Stimulated activated naive CD8-positive, alpha-beta T cell treated with anti-CD3 and anti-CD28 coated beads, Interleukin-15, Interleukin-2, amounts not matched to agents 100 U/mL and 50 U/mL, for 24 hours (primary cell): Measurements from ENCODE around the gene RPRD1A.
"Not testable (repeated sequence)": the region's sequence is repeated elsewhere in the genome, so short reads cannot be mapped to it uniquely, and the experiment has no call there.

ENCODE experiments used
- ATAC-seq: fragments of 150-1000 bp; cut with Tn5 transposase; one replicate; pipeline ENCODE4 v1.10.0; 2021
- DNase-seq: peaks from one replicate; pipeline ENCODE4 v3.0.0; 2021

Gene RPRD1A

GRCh38 chr18:35969676-35970075, 97.7 kb downstream of the RPRD1A start:
- no peak for ATAC-seq
- no peak for DNase-seq

DNA sequence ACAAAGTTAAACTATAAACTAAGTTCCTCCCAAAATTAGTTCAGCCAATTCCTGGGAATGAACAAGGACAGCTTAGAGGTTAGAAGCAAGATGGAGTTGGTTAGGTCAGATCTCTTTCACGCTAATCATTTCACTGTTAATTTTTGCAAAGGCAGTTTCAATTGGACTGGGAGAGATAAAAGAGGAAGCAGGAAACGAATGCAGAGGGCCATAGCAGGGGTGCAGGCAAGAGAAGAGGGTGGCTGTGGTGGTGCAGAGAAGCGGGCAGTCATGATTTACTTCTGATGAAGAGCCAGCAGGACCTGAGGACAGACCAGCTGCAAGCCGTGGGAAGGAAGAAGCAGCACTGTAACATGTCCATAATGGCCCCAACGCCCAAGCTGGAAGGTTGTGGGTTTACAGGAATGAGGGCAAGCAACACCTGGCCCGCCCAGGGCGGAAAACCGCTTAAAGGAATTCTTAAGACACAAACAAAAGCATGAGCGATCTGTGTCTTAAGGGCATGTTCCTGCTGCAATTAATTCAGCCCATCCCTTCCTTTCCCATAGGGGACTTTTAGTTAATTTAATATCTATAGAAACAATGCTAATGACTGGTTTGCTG, 99.0 kb downstream of the RPRD1A start:
- DNase-seq: no peak
- no peak for ATAC-seq

DNA sequence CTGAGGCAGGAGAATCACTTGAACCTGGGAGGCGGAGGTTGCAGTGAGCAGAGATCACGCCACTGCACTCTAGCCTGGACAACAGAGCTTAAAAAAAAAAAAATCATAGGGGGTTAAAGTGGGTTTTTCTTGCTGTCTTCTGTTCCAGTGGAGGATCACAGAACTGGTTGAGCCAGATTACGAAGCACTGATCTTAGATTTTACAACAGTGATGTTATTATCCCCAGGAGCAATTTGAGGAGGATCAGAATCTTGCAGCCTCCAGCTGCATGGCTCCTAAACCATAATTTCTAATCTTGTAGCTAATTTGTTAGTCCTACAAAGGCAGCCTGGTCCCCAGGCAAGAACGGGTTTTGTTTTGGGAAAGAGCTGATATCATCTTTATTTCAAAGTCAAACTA, 99.5 kb downstream of the RPRD1A start:
- DNase-seq, ATAC-seq: not testable (repeated sequence)

DNA sequence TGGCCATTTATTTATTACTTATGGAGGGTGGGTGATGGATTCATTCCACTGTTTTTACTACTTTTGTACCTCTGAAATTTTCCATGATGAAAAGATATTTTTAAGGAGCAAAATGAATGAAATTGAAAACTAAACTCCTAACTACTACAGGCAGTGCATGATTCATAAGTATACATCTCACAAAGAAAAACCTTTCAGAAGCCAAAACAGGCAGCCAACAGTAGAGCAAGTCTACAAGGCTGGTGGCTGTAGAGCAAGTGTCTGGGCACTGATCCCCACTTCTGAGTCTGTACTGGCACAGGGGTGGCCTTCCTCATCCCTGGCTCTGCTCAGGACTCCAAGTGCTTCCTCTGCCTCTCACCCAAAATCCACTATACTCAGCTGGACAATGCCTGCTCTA, 103.0 kb downstream of the RPRD1A start:
- DNase-seq (no peak), ATAC-seq (no peak)

DNA sequence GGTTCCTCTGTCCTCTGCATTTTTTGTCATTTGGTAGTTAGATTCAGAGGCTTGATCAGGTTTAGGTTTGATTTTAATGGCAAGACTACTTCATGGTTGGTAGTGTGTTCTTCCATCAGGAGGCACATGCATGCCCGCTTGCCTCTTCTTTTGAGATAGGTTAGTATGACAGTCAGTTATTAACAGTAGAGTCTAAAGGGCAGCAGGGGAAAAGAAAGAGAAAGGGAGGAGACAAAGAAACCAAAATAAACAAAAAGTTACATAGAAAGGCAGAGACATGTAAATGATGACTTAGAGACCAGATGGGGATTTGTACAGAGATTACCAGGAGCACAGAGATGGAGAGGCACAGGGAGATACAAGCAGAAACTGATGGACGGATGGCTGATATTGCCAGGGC, 105.0 kb downstream of the RPRD1A start:
- ATAC-seq: no peak
- no peak for DNase-seq

- DNase-seq: no peak
- ATAC-seq: no peak
These were observed 111.1 kb downstream of the RPRD1A start for GRCh38 chr18:35956226-35956625.

DNA sequence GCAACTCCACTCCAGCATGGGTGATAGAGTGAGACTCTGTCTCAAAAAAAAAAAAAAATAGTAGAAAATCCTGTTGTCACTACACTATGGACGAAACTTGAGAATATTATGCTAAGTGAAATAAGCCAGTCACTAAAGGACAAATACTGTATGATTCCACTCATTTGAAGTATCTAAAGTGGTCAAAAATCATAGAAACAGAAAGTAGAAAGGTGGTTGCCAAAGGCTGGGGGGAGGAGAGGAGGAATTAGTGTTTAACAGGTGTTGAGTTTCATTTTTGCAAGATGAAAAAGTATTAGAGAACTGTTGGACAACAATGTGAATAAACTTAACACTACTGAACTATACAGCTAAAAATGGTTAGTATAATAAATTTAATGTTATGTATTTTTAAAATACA, 113.7 kb downstream of the RPRD1A start:
- ATAC-seq (no peak), DNase-seq (no peak)

GRCh38 chr18:35950628-35950982, 116.8 kb downstream of the RPRD1A start:
- ATAC-seq: no peak
- DNase-seq: no peak

DNA sequence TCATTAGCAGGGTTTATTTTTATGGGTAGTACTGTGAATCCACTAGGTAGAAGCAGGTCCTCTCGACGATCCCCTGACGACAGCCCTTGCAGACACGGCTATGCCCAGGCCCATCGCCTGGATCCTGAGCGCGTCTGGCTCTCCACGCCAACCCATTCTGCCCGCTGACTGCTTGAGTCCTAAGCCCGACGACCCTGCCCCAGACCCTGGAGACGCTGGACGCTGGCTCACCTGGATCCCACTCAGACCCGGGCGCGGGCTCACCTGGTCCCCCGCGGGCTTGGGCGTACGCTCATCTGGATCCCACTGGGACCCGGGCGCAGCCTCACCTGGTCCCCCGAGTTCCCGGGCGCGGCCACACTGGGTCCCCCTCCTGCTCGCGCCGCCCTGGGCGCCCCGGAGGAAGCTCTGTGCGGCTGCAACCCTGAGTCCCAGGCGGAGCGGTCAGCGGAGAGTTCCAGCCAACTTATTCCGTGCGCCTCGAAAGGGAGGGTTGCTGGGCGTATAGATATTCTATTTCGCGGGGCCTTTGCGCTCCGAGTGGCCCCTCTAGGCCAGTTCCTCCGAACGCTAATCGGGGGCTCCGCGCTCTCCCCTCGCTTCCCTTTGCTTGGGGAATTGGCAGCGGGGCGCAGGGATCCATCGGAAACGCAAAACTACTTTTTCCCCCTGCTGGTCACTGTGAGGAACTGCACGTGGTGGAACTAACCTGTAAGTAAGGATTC, 117.3 kb downstream of the RPRD1A start:
- ATAC-seq (peak; percentile 66), DNase-seq (peak; percentile 53)

DNA sequence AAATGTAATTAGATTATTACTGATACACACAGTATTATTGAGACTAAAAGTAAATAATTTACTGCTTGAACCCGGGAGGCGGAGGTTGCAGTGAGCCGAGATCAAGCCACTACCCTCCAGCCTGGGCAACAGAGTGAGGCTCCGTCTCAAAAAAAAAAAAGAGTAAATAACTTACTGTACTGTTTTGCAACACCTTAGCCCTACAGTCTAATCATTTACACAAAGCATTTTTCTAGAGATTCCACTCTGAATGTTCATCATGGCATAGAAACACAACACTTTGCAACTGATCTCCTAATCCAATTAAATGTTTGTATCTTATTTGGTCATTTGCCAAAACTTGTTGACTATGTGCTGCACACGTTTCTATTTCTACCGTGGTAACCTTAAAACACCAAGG, 118.3 kb downstream of the RPRD1A start:
- no peak for ATAC-seq

GRCh38 chr18:35948080-35948479, 119.3 kb downstream of the RPRD1A start:
- ATAC-seq (no peak), DNase-seq (no peak)

More for the DNA sequence above, 118.3 kb downstream of the RPRD1A start:
- DNase-seq: no peak

DNA sequence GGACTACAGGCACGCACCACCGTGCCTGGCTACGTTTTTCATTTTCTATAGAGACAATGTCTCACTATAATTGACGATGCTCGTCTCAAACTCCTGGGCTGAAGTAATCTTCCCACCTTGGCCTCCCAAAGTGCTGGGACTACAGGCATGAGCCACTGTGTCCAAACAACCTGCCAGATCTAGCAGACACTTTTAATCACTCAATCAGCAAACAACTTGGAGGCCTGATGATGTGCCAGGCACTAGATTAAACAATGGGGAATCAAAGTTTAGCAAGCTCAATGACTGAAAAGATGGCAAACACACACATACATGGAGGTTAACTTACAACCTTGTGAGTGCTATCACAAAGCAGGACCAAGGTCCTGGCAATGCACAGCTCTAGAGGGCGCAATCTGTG, 124.7 kb downstream of the RPRD1A start:
- ATAC-seq (no peak), DNase-seq (no peak)

DNA sequence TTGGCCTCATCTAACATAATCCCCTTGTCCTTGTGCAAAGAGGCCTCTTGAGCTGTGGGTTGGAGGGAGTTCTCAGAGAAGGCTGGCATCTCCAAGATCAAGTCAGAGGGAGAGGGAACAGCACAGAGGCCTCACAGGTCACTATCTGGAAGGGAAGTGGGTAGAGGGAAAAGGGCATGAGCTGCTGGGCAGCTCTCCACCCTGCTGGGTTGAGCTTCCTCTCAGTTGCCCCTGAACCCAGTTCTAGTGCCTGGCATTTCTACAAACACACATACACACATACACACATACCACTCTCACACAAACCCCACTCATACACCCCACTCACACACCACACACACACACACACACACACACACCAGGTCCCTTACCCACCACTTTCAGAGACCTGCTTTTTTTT, 125.2 kb downstream of the RPRD1A start:
- no peak for DNase-seq
- ATAC-seq: no peak

DNA sequence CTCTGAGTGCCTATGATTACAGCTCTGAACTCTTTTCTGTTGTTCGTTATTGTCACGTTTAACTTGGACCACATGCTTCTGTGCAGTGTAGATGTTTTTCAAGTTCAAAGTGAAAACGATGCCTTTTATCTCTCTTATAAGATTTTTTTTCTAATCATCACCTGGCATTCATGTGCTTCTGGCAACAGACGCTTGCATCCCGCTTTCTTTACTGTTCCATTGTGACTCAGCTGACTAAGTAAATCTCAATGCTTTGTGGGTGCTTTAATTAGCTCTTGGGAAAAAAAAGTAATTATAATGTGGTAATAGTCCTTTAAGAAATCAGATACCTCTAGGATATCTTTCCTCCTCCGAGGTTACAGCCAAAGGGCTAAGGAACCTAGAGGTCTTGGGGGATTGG, 126.1 kb downstream of the RPRD1A start:
- ATAC-seq (no peak), DNase-seq (no peak)
